Uterus (tissue), 2 donors: ENCODE results near the gene WTAP.

Experiments
- CTCF ChIP-seq, 4 experiments: fragments of 200-600 bp in 2 of 4; fragments of 450-650 bp in 2 of 4; sonication (generic) in 2 of 4; IDR thresholded peaks; one replicate each; pipeline ENCODE4 v1.5.1; 2016 to 2019; ENCODE audit warnings: antibody characterized with exemption in 4 of 4, mild to moderate bottlenecking in 2 of 4, moderate library complexity in 1 of 4
- POLR2A ChIP-seq, 2 donors: fragments of 450-650 bp; IDR thresholded peaks; one replicate each; pipeline ENCODE4 v1.6.1; 2016; ENCODE audit warnings: antibody characterized with exemption in 2 of 2, mild to moderate bottlenecking in 1 of 2, moderate library complexity in 1 of 2

- TF ChIP-seq CTCF (IDR thresholded peaks at IDR 0.05) (no peak), POLR2A (IDR thresholded peaks at IDR 0.05) (no peak)
Measured at GRCh38 chr6:159801935-159802334, 74.6 kb downstream of the WTAP start.
